ENCODE results near the gene LGI2.

DNA sequence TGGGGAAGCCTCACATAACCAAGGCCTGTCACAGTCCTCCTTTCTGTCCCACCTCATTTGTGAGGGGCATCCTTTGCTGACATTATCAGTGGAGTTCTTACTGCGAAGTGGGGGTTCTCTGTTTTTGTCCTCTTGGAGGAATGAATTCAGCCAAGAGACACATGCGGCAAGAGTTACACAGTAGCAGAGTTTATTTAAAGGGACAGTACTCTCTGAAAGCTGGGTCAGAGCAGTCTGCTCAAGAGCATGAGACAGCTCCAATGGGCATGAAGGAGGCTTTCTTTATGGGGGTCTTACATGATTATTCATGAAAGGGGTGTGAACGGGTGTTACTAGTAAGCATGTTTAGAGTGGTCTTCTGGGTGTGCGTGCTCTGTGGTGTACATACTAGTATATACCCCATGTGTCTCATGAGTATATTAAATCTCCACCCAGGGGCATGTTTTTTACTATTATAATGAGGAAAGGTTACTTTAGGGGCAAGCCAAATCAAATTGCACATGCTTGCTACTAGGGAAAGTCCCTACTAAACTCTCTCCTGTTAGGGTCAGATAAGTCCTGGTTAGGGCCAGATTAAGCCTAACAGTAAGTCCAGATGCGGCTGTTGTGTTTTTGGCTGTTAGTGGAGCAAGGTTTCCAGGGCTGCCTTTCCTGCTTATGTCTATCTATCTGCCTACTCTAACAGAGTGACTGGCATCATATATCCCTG lies 19.8 kb upstream of the LGI2 start:
- TF ChIP-seq, protein P1, sequence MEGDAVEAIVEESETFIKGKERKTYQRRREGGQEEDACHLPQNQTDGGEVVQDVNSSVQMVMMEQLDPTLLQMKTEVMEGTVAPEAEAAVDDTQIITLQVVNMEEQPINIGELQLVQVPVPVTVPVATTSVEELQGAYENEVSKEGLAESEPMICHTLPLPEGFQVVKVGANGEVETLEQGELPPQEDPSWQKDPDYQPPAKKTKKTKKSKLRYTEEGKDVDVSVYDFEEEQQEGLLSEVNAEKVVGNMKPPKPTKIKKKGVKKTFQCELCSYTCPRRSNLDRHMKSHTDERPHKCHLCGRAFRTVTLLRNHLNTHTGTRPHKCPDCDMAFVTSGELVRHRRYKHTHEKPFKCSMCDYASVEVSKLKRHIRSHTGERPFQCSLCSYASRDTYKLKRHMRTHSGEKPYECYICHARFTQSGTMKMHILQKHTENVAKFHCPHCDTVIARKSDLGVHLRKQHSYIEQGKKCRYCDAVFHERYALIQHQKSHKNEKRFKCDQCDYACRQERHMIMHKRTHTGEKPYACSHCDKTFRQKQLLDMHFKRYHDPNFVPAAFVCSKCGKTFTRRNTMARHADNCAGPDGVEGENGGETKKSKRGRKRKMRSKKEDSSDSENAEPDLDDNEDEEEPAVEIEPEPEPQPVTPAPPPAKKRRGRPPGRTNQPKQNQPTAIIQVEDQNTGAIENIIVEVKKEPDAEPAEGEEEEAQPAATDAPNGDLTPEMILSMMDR (conservative IDR thresholded peaks at IDR 0.05; ENCODE audit: low read length), result no peak
- TF ChIP-seq EZH2phosphoT487 (IDR thresholded peaks at IDR 0.05; ENCODE audit: borderline replicate concordance), result no peak
